NCI-H146 treated with DMSO at 0.1 percent for 48 hours (cell line): ENCODE measurements around the gene SRD5A2.

Experiments
- DNase-seq: peaks from one replicate; lab custom pipeline; 2025; ENCODE audit not compliant: unreplicated experiment; lab: John Stamatoyannopoulos, UW

Gene SRD5A2

DNA sequence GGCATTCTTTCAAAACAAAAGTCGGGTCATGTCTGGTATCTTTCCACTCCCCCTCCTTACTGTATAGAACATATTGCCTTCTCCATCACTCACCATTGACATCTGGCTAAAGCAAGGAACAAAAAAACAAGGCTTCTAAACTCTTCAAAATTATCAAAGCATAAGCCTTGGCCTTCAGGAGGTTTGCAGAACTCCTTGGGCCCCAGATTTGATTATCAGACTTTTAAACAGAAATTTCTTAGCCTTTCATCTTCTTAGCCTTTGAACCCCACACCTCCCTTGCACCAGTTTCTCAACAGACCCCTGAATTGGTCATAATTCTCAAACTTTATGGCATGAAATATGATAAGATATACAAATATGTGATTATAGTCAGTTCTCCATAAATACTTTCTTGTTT, 106.4 kb downstream of the SRD5A2 start:
- DNase-seq, result no peak
